Measurements from ENCODE around the gene CENPC.

CENPC gene

DNA sequence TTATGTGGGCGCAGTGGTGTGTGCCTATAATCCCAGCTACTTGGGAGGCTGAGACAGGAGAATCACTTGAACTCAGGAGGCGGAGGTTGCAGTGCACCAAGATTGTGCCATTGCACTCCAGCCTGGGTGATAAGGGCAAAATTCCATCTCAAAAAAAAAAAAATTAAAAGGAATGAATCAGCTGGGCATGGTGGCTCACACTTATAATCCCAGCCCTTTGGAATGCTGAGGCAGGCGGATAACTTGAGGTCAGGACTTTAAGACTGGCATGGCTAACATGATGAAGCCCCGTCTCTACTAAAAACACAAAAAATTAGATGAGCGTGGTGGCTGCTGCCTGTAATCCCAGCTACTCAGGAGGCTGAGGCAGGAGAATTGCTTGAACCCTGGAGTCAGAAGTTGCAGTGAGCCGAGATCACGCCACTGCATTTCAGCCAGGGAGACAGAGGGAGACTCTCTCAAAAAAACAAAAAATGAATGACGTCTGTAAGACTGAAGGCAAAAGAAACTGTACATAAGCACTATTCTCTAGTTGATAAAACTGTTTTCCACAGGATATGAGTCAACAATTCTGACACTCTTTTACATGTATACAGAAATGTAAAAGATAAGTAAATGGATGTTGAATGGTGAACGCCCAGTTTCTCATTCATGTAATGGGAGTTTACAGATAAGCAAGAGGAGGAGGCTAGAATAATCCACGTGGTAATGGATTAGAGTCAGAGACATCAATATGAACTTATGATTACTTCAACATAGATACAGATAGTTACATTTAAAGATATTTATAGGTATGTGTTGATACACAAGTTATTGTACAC, 22.2 kb downstream of the CENPC start:
- in situ Hi-C loops (cut with HindIII; ENCODE audit: low sequenced_read_pairs), result no loop called here
- TF ChIP-seq, protein P1, sequence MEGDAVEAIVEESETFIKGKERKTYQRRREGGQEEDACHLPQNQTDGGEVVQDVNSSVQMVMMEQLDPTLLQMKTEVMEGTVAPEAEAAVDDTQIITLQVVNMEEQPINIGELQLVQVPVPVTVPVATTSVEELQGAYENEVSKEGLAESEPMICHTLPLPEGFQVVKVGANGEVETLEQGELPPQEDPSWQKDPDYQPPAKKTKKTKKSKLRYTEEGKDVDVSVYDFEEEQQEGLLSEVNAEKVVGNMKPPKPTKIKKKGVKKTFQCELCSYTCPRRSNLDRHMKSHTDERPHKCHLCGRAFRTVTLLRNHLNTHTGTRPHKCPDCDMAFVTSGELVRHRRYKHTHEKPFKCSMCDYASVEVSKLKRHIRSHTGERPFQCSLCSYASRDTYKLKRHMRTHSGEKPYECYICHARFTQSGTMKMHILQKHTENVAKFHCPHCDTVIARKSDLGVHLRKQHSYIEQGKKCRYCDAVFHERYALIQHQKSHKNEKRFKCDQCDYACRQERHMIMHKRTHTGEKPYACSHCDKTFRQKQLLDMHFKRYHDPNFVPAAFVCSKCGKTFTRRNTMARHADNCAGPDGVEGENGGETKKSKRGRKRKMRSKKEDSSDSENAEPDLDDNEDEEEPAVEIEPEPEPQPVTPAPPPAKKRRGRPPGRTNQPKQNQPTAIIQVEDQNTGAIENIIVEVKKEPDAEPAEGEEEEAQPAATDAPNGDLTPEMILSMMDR (IDR thresholded peaks at IDR 0.05; ENCODE audit: low read depth, low read length, missing control alignments), result no peak
- no peak for DNase-seq (ENCODE audit: low read depth)
- no peak overlapping the region for H3K4me3 ChIP-seq (ENCODE audit: low read depth, low read length)

DNA sequence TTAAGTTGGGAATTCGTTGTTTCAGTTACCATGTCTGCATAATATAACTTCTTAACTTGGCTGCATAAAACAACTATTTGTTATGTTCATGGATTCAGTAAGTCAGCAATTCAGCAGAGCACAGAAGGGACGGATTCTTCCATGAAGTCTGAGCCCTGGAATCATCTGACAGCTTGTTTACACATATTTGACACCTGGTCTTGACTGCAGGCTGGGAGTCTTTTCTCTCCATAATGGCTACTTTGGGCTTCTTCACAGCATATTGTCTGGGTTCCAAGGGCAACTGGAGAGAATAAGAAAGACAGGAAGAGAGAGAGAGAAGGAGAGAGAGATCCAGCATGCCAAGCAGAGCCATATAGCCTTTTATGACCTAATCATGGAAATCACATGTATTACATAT, 23.1 kb downstream of the CENPC start:
- DNase-seq (ENCODE audit: low read depth), result no peak
- in situ Hi-C loops (cut with HindIII; ENCODE audit: low sequenced_read_pairs), result no loop called here
- no peak overlapping the region for H3K4me3 ChIP-seq (ENCODE audit: low read depth, low read length)
- TF ChIP-seq, protein P1 (IDR thresholded peaks at IDR 0.05; ENCODE audit: low read depth, low read length, missing control alignments), result no peak

DNA sequence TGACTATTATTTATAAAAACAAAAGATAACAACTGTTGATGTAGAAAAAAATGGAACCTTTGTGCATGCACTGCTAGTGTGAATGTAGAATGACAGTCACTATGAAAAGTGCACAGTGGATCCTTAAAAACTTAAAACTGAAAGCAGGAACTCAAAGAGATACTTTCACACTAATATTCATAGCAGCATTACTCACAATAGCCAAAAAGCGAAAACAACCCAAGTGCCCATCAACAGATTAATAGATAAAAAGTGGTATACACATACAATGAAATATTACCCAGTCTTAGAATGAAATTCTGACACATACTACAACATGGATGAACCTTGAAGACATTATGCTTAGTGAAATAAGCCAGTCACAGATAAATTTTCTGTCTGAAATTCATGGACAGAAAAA, 23.8 kb downstream of the CENPC start:
- H3K4me3 ChIP-seq (ENCODE audit: low read depth, low read length), result no peak overlapping the region
- in situ Hi-C loops (cut with HindIII; ENCODE audit: low sequenced_read_pairs), result no loop called here
- TF ChIP-seq, protein P1 (IDR thresholded peaks at IDR 0.05; ENCODE audit: low read depth, low read length, missing control alignments), result no peak
- no peak for DNase-seq (ENCODE audit: low read depth)

DNA sequence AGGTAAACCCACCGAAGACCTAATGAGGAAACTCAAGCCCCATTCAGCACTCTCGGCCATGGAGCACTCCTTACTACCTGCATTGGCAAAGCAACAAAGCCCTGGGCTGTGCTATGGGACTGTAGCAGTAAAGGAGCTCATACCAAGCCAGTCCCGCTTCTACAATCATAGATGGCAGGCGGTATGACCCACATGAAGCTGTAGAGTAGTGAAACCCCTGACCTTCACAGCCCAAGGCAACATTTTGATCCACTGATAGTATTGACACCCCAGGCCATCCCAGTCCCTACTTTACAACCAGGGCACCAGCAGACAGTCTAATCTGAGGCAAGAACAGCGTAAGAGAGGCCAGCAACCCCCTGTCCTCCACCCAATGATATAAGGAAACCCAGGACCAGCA, 25.2 kb downstream of the CENPC start:
- no peak for DNase-seq (ENCODE audit: low read depth)
- TF ChIP-seq, protein P1 (IDR thresholded peaks at IDR 0.05; ENCODE audit: low read depth, low read length, missing control alignments), result no peak
- in situ Hi-C loops (cut with HindIII; ENCODE audit: low sequenced_read_pairs), result no loop called here
- H3K4me3 ChIP-seq (ENCODE audit: low read depth, low read length), result no peak overlapping the region

DNA sequence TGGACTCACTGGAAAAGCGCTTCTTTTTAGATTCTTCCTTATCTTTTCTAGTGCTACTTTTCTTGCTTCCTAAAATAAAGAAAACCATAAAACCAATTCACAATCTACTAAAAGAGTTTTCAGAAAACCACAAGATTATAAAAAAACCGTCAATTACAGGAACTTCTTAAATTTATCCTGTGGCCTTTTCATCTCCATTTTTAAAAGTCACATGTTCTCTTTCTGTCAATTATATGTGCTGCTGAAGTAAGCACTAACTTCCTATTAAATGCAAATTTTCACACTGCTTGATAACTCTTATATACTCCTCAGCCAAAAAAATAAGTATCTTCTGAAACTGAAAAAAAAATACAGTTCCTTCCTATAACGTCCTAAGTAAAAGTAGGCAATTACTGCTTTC, 32.8 kb downstream of the CENPC start:
- DNase-seq (ENCODE audit: low read depth), result no peak
- in situ Hi-C loops (cut with HindIII; ENCODE audit: low sequenced_read_pairs), result no loop called here
- no peak overlapping the region for H3K4me3 ChIP-seq (ENCODE audit: low read depth, low read length)
- TF ChIP-seq, protein P1 (IDR thresholded peaks at IDR 0.05; ENCODE audit: low read depth, low read length, missing control alignments), result no peak

DNA sequence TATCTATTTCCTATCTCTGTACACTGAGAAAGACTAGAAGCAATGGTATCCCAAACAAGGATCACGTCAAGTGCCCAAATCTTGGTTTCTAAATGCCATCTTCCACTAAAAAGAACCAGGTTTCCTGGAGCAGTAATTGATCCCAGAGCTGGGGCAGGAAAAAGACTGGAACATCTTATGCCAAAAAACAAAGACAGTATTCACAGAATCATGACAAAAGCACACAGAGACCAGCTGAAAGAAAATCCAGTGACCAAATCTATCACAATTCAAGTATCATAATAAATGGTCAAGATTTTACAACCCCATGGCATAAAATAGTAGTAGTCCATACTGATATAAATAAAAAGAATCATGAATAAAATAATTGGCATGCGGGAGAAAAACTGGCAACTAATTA, 44.9 kb downstream of the CENPC start:
- no peak for DNase-seq (ENCODE audit: low read depth)
- in situ Hi-C loops (cut with HindIII; ENCODE audit: low sequenced_read_pairs), result no loop called here
- TF ChIP-seq, protein P1 (IDR thresholded peaks at IDR 0.05; ENCODE audit: low read depth, low read length, missing control alignments), result no peak
- H3K4me3 ChIP-seq (ENCODE audit: low read depth, low read length), result no peak overlapping the region
